Hindlimb muscle (tissue), 1 donor: Measurements from ENCODE around the gene IMP4. TPM values are rescaled to one million over a fixed set of nuclear protein-coding genes. Genes with fewer than 3 reads are reported as not detected.

Experiments
- DNase-seq: peaks from one replicate; pipeline ENCODE4 v3.0.0-alpha.2; 2013
- polyA plus RNA-seq: library from polyadenylated mRNA; unstranded; fragments of 120-200 nt; gene quantifications from one replicate; pipeline ENCODE4 v1.2.1, GENCODE V29; 2013; ENCODE audit not compliant: insufficient read length

The IMP4 gene
- polyA plus RNA-seq, 1 donor, result 42.7 TPM

DNA sequence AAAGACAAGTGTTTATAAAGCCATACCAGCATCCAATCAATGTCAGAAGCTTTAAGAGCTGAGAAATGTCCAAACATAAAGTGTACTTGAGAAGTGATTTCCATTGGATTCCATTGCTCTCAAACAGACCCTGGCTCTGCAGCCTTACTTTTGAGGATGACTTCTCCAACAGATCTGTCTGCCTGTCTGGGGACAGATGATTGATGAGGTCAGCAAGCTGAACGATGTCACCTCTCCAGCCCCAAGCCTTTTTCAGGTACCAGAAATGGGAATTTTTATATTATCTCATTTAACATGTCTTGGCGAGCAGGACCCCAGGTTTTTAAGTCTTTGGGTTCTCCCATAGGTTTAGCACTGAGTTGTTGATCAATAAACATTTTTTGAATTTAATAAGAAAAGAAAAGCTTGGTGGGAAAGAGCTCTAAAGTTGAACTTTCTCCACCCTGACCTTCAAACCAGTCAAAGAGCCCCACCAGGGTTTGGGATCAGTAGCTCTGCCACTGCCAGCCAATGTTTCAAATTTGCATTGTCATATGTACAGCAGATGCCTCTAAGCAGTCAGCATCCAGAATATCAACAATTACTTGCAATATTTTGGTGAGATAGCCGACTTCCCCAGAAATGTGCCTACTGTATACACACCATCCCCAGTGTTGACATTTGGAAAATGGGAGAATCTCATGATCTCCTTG is 35.7 kb downstream of the IMP4 start:
- DNase-seq, result no peak

- no peak for DNase-seq
These were observed 36.2 kb downstream of the IMP4 start for GRCh38 chr2:130378898-130379214.

- no peak for DNase-seq
These were observed 37.6 kb downstream of the IMP4 start for GRCh38 chr2:130380096-130380934.

DNA sequence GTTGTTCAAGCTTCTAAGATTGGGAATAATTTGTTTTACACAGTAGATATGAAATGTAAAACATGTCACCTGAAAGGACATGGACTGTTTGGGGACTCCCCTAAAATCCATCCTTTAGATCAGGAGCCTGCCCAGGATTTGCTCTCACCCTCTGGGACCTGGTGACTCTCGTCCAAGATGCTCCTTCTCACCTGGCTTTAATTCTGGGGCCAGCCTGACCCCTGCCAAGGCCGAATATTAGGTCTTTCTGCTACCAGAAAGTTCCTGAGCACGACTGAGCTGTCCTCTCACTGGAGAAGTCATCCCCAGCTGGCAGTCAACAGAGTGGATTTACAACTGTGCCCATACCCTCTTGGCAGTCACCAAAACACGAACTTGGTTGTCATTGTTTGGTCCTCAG is 38.4 kb downstream of the IMP4 start:
- no peak for DNase-seq

GRCh38 chr2:130381619-130382018 is 38.9 kb downstream of the IMP4 start:
- no peak for DNase-seq

DNA sequence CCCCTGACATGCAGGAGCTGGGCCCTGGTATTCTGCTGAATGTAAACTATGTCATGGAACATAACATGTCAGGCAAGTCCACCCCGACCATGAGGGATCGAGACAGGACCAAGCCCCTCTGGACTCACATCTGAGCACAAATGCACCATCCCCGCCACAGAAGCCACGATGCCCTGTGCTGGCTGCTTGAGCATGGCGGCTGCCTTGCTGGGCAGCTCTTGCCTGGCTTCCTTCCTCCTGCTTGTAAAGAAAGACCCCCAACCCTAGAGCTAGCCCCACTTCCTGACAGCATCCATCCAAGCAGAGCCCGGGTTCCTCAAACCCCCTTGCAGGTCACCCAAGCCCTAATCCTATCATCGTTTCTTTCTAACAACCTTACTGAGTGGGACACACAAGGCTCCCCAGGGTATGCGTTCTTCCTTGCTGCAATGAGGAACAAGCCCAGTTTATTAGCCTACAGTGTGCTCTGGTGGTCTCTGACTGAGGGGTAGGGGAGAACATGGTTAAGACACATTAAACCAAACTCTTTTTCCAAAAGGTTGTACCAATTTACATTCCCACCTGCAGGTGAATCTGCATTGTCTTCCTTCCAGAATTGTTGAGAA is 39.7 kb downstream of the IMP4 start:
- DNase-seq, result no peak

DNA sequence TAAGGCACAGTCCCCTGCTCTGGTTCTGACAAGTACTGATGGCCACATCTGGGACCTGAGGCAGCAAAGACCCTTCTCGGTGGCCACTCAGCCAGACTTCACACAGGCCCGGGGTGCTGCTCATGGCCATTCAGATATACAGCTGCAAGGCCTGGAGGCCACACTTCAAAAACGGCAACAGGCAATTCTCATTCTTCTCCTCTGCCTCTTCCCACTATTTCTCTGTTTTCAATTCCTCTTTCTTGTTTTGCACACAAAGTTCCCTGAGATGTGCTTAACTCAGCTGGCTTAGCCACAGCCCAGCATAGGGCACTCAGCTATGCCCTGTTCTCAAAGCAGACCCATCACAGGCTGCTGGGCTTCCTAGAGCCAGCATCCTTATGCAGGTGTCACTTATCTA is 43.0 kb downstream of the IMP4 start:
- no peak for DNase-seq

DNA sequence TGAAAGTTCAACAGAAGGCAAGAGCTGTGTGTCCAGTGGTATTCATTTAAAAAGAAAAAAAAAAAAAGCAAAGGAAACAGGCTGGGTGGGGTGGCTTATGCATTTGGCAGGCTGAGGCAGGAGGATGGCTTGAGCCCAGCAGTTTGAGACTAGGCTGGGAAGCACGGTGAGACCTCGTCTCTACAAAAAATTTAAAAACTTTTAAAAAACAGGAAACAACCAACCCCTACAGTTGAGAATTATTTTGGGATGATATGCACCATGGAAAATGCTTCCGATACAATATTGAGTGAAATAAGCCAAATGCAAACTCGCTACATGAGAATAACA is 44.3 kb downstream of the IMP4 start:
- no peak for DNase-seq

DNA sequence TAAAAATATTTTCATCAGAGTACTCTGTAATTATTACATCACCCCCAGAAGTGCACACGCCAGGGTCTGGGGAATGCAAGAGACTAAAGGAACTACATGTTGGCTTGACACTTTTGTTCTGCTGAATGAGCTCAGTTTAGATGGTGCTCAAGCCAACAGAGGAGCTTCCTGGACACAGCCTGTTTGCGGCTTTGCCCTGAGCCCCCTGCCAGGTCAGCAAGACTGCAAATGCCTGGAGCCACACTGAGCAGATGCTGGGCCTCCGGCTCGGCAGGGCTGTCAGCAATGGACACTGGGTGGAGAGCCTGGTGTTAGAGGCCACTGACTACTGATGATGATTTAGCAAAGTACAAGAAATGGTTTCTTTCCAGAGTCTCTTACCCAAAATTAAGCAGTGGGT is 45.1 kb downstream of the IMP4 start:
- no peak for DNase-seq

DNA sequence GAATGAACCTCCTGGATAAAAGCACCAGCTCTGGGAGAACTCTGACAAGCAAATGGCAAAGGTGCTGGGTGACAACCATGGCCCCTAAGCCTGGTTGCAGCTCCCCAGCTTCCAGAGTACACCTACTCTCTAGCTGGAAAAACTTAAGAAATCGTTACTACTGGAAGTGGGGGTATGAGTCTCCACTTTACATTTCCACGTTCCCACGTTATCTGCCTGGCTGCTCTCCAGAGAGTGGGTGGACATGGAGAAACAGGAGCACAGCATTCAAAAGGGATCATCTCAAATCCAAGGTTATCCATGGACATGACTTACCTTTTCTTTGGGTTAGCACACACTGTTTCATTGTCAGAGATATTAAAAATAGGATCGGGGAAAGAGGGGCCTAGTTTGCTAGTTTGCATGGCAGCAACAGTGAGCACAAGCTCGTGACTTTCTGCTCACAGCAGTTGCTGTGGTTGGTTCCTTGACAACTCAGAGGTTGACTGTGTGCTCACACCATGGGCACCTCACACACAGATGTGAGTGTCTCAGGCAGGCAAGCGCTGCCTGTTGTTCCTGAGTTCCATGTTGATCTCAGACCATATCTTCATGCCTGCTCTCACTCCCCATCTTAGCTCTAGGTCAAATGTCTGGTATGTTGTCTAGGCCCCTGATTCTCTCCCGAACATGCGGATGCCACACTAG is 45.7 kb downstream of the IMP4 start:
- DNase-seq, result no peak

- DNase-seq, result no peak
These were observed 46.7 kb downstream of the IMP4 start for GRCh38 chr2:130389358-130389757.

DNA sequence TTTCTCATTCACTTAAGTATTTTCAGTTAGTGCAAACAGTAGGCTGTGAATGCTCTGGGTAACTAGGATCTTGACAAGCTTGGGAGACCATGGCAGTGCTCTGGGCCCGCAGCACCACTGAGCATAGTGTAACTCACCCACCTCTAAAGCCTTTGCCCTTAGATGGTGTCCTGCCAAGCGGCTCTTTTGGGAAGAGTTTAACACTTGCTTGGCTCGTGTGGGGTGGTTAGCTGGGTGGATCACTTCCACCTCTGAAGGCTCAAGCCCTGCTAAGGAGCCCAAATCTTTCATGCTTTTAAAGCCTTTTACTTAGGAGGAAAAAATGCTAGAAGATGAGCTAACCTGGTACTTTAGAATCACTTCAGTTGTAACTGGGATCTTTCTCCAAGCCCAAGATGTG is 47.1 kb downstream of the IMP4 start:
- no peak for DNase-seq

- DNase-seq, result no peak
These were observed 47.9 kb downstream of the IMP4 start for GRCh38 chr2:130390460-130391057.

GRCh38 chr2:130391058-130391871 is 48.6 kb downstream of the IMP4 start:
- peak; percentile 83 for DNase-seq

DNA sequence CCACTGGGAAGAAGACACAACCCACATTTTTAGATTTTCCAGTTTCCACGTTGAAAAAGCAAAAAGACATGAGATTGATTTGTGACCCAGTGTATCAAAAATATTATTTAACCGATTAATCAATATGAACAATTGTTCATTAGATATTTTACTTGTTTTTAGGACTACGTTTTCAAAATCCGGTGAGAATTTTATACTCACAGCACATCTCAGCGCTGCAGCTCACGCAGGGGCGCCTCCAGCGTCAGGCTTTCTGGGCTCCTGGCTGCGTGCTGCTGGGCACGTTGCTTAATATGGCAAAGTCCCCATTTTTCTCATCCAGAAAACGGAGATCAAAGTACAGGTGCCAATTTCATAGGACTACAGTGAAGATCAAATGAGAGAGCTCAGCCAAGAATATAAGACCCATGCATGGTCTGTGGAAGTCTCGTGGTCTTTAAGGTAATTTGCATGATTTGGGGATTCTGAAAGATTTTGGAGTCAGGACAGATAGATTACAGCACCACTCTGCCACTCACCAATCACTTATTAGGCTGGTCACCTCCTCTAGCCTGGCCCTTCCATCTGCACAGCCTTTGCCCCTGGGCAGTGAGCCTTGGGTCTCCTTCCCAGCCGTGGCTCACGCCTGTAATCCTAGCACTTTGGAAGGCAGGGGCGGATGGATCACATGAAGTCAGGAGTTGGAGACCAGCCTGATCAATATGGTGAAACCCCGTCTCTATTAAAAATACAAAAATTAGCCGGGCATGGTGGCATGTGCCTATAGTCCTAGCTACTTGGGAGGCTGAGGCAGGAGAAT is 49.4 kb downstream of the IMP4 start:
- no peak for DNase-seq

- no peak for DNase-seq
These were observed 50.7 kb downstream of the IMP4 start for GRCh38 chr2:130393318-130393910.
